NK-92 treated with Interleukin-12 subunit alpha and Interleukin-12 subunit beta, amount 100 ng/mL, for 24 hours (cell line): ENCODE results near the gene MYL4.
"Not testable (repeated sequence)": the region's sequence is repeated elsewhere in the genome, so short reads cannot be mapped to it uniquely, and the experiment has no call there.

Experiments used
- DNase-seq: peaks from one replicate; lab custom pipeline; 2025; lab: John Stamatoyannopoulos, UW

Gene MYL4

GRCh38 chr17:47193931-47194511 lies 15.1 kb upstream of the MYL4 start:
- no peak for DNase-seq

GRCh38 chr17:47197821-47198220 lies 11.3 kb upstream of the MYL4 start:
- no peak for DNase-seq

- DNase-seq, result no peak
Measured at GRCh38 chr17:47199627-47200324, 9.4 kb upstream of the MYL4 start.

GRCh38 chr17:47200325-47200664 lies 8.9 kb upstream of the MYL4 start:
- DNase-seq, result no peak

- no peak for DNase-seq
Measured at GRCh38 chr17:47201166-47201565, 8.0 kb upstream of the MYL4 start.

- peak; percentile 52 for DNase-seq
Measured at GRCh38 chr17:47203984-47204721, 5.0 kb upstream of the MYL4 start.

GRCh38 chr17:47204722-47205418 lies 4.3 kb upstream of the MYL4 start:
- DNase-seq, result peak; percentile 59

DNA sequence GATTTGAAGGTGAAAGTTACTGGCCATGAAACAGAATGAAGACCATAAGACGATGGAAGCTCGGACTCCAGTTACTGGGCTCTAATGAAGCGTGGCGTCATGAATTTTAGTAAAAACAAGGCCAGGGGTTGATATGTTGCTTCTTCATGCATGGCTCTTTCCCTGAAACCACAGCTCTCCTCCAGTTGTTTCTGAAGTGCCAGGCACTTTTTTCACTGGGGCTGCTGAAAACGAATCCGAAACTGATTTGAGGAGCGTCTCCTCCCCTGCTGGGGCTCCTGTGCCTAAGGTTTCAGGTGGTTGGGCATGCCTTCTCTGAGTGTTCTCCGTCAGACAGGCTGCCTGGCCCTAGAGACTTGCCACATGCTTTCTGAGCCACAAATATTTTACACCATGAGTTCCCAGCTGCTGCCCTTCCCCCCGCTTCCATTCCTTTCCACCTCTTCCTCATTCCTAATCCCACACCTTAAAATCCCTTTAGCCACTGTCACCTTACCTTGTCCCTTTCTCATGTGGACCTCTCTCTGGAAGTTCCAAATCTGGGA lies 3.7 kb upstream of the MYL4 start:
- peak; percentile 65 for DNase-seq

DNA sequence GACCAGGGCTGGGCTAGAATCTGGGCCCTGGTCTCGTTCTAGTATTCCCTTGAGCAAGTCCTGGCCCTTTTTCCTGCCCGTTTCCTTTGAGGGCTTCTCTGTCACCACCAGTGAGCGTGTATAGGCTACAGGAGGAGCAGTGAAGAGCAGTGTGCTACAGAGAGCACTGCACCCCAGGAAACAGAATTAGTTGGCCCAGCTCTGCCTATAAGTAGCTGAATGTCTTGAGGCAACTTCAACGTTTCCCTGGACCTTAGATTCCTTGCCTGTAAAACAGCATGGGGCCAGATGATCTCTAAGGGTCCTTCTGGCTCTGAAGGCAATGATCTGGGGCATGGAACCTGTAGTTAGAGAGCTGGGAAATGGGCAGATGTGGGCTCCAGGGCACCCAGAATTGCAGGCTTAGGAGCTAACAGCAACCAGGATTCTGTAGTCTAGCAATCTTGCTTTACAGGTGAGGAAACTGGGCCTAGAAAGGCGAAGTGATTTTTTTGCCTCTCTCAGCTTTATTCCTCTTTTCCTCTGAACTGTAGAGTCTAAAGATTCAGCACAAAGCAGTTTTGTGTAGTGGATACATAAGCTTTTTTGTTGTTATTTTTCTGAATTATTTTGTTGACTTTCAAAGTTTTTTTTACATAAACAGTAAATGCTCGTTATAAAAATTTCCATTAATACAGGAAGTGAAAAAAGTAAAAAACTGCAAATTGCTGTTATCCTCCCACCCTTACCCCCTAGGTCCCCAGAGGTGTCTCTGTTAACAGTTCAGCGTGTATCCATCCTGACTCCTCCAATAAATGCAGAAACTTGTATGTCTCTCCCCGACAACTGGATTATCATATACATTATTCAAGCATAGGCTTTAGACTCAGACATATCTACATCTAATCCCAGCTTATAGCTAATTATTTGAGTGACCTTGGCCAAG lies 1.7 kb upstream of the MYL4 start:
- no peak for DNase-seq

DNA sequence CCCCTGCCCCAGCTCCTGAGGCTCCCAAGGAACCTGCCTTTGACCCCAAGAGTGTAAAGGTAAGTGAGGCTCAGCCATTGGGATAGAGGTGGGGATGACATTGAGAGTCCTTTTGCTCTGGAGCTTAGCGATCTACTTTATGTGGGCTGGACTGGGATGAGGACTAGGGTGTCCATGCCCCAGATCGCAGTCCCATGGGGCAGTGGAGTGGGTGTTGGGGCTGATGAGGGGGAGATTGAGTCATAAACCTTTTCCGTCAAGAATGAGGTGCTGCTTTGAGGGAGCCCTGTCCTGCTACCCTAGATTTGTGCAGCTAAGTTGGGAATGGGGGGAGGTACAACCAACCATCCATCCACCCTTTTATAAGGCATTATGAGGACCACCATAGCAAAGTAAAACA lies 351 bp downstream of the MYL4 start:
- DNase-seq, result no peak

GRCh38 chr17:47210105-47210504 lies 957 bp downstream of the MYL4 start:
- no peak for DNase-seq

GRCh38 chr17:47210779-47211178 lies 1.6 kb downstream of the MYL4 start:
- DNase-seq, result no peak

DNA sequence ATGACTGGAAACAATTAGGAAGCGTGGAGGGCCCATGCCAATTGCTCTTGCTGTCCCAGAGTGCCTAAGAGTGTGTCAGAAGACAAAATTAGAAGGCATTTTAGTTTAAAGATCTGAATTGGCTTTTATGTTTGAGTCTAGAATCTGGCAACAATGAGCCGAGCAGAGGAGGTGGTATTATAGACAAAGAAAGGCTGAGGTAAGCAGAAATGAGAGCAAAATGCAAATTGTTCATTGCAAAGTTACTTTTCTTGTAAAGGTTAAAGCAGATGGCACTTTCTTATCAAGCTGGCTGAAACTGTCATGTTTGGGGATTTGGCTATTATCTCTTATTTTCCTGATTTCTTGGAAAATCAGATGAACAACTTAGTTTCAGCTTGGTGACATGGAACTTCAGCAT lies 3.3 kb downstream of the MYL4 start:
- DNase-seq, result no peak

DNA sequence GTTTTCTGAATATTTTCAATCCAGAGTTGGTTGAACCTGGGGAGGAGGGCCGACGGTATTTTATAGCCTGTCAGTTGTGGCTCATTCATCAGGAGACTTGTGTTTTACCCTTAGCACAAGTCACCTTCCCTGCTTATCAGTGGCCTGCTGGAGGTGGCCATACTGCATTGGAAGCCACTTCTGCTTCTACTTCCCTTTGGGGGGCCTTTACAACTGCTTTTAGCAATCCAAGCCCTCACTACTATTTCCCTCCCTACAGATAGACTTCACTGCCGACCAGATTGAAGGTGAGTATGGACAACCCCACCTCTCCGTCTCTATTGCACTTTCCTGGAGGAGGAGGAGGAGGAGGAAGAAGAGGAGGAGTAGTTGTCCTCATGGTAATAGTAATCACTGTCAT lies 4.4 kb downstream of the MYL4 start:
- DNase-seq, result no peak

- no peak for DNase-seq
Measured at GRCh38 chr17:47214931-47215330, 5.8 kb downstream of the MYL4 start.

DNA sequence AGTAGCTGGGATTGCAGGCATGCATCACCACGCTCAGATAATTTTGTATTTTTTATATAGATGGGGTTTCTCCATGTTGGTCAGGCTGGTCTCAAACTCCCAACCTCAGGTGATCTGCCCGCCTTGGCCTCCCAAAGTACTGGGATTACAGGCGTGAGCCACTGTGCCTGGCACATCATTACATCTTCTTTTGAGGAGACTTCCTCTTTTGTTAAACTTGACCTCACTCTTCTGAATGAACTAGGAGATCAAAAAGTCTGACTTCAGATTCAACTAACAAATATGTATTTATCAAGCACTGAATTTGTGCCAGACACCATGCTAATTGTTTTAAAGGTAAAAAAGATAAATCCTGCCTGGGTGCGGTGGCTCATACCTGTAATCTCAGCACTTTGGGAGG lies 7.7 kb downstream of the MYL4 start:
- not testable (repeated sequence) for DNase-seq

- DNase-seq, result not testable (repeated sequence)
Measured at GRCh38 chr17:47217279-47217678, 8.1 kb downstream of the MYL4 start.

GRCh38 chr17:47218896-47219430 lies 9.8 kb downstream of the MYL4 start:
- no peak for DNase-seq

GRCh38 chr17:47219621-47220475 lies 10.7 kb downstream of the MYL4 start:
- no peak for DNase-seq

GRCh38 chr17:47220531-47220999 lies 11.4 kb downstream of the MYL4 start:
- DNase-seq, result peak; percentile 39
